SK-N-SH (cell line): ENCODE data around the gene ATG3. TPM values are rescaled to one million over a fixed set of nuclear protein-coding genes. Genes with fewer than 3 reads are reported as not detected.

Experiments used
- CTCF ChIA-PET: fragments of 300-600, 350-600 bp; formaldehyde crosslinking; extraction: SDS; loops from one replicate; lab custom pipeline; 2021; lab: Yijun Ruan, JAX
- POLR2A ChIA-PET: fragments of 350-600 bp; sonication (Branson Sonifier 250); formaldehyde crosslinking; extraction: SDS; loops from one replicate; lab custom pipeline; 2020; ENCODE audit warnings: antibody characterized with exemption, inconsistent platforms; lab: Yijun Ruan, JAX
- DNase-seq: peaks from one replicate; pipeline ENCODE4 v3.0.0; 2012
- H2AFZ ChIP-seq: fragments of 200-600 bp; sonication (generic); 2 replicates; pipeline ENCODE4 v1.8.1; 2016; ENCODE audit warnings: antibody characterized with exemption, mild to moderate bottlenecking, low read depth
- H3F3A ChIP-seq: fragments of 200-600 bp; sonication (generic); replicated peaks from 2 replicates; pipeline ENCODE3; 2016; ENCODE audit warnings: antibody characterized with exemption, mild to moderate bottlenecking; ENCODE audit not compliant: insufficient read depth
- H3K27ac ChIP-seq, 2 experiments: fragments of 200-500 bp in 1 of 2; fragments of 200-600 bp in 1 of 2; sonication (Bioruptor generic) in 1 of 2; sonication (generic), shearing (Covaris generic) in 1 of 2; 2 replicates each; pipeline versions ENCODE4 v1.5.1 to v1.6.1; 2014 to 2016; ENCODE audit warnings: low read depth in 2 of 2, inconsistent platforms in 1 of 2, low read length in 1 of 2, mild to moderate bottlenecking in 1 of 2, mixed read lengths in 1 of 2
- H3K27me3 ChIP-seq: fragments of 200-600 bp; sonication (generic), shearing (Covaris generic); 2 replicates; pipeline ENCODE4 v1.6.1; 2016; ENCODE audit warnings: mixed run types; ENCODE audit not compliant: insufficient read depth
- H3K36me3 ChIP-seq, 2 experiments: fragments of 200-500 bp in 1 of 2; fragments of 200-600 bp in 1 of 2; sonication (Bioruptor generic) in 1 of 2; sonication (generic) in 1 of 2; replicated peaks in 1 of 2; 2 replicates each; pipeline versions ENCODE3 to v1.5.1; 2014 to 2016; ENCODE audit warnings: low read length in 1 of 2, mild to moderate bottlenecking in 1 of 2; ENCODE audit not compliant: insufficient read depth in 2 of 2, control insufficient read depth in 1 of 2
- H3K4me1 ChIP-seq, 2 experiments: fragments of 200-500 bp in 1 of 2; fragments of 200-600 bp in 1 of 2; sonication (Bioruptor generic) in 1 of 2; sonication (generic), shearing (Covaris generic) in 1 of 2; 2 replicates each; pipeline versions ENCODE4 v1.5.1 to v1.6.1; 2014 to 2016; ENCODE audit warnings: low read depth in 1 of 2, low read length in 1 of 2, mixed run types in 1 of 2; ENCODE audit not compliant: insufficient read depth in 2 of 2, control insufficient read depth in 1 of 2
- H3K4me2 ChIP-seq: fragments of 200-600 bp; sonication (generic), shearing (Covaris generic); 2 replicates; pipeline ENCODE4 v1.6.1; 2017; ENCODE audit warnings: mixed run types
- H3K4me3 ChIP-seq, 2 experiments: fragments of 200-500 bp in 1 of 2; fragments of 200-600 bp in 1 of 2; sonication (Bioruptor generic) in 1 of 2; sonication (generic), shearing (Covaris generic) in 1 of 2; 2 replicates each; pipeline versions ENCODE4 v1.5.1 to v1.8.1; 2014 to 2016; ENCODE audit warnings: low read depth in 2 of 2, inconsistent platforms in 1 of 2, low read length in 1 of 2, mild to moderate bottlenecking in 1 of 2, mixed read lengths in 1 of 2, moderate library complexity in 1 of 2
- H3K79me2 ChIP-seq: fragments of 200-600 bp; sonication (generic); 2 replicates; pipeline ENCODE4 v1.8.1; 2017; ENCODE audit warnings: mild to moderate bottlenecking; ENCODE audit not compliant: insufficient read depth
- H3K9ac ChIP-seq: fragments of 200-600 bp; sonication (generic); 2 replicates; pipeline ENCODE4 v1.6.1; 2017; ENCODE audit warnings: mixed run types
- H3K9me2 ChIP-seq: fragments of 200-600 bp; sonication (generic); 2 replicates; pipeline ENCODE4 v1.6.1; 2017; ENCODE audit warnings: mixed run types
- H3K9me3 ChIP-seq: fragments of 200-600 bp; sonication (generic); 2 replicates; pipeline ENCODE4 v1.6.1; 2017; ENCODE audit warnings: mixed run types, mild to moderate bottlenecking, moderate library complexity
- H4K20me1 ChIP-seq: fragments of 200-600 bp; sonication (generic); 2 replicates; pipeline ENCODE4 v1.6.1; 2017; ENCODE audit warnings: mild to moderate bottlenecking, mixed run types; ENCODE audit not compliant: insufficient read depth
- ELF1 ChIP-seq: IDR thresholded peaks from 2 replicates; pipeline ENCODE4 v1.4.0; 2012
- EP300 ChIP-seq, 2 experiments: IDR thresholded peaks; 2 replicates each; pipeline versions ENCODE4 v1.4.0 to v1.6.1; 2012; ENCODE audit warnings: borderline replicate concordance in 1 of 2, low read depth in 1 of 2, low read length in 1 of 2
- FOSL2 ChIP-seq: IDR thresholded peaks from 2 replicates; pipeline ENCODE4 v1.4.0; 2012; ENCODE audit warnings: low read depth, mild to moderate bottlenecking, moderate library complexity, borderline replicate concordance
- FOXM1 ChIP-seq: IDR thresholded peaks from 2 replicates; pipeline ENCODE4 v1.4.0; 2012; ENCODE audit warnings: low read depth, mild to moderate bottlenecking
- GABPA ChIP-seq: IDR thresholded peaks from 2 replicates; pipeline ENCODE4 v1.4.0; 2012; ENCODE audit warnings: low read depth, mild to moderate bottlenecking
- IRF3 ChIP-seq: fragments of 150-350 bp; IDR thresholded peaks from 2 replicates; pipeline ENCODE4 v1.6.1; 2016; ENCODE audit warnings: mild to moderate bottlenecking, low read depth, low read length
- JUND ChIP-seq: IDR thresholded peaks from 2 replicates; pipeline ENCODE4 v1.4.0; 2012
- NFIC ChIP-seq: IDR thresholded peaks from 2 replicates; pipeline ENCODE4 v1.4.0; 2012; ENCODE audit warnings: borderline replicate concordance
- POLR2AphosphoS5 ChIP-seq: IDR thresholded peaks from 2 replicates; pipeline ENCODE4 v1.6.1; 2012; ENCODE audit warnings: low read depth, low read length
- RAD21 ChIP-seq: IDR thresholded peaks from 2 replicates; pipeline ENCODE4 v1.6.1; 2012; ENCODE audit warnings: mild to moderate bottlenecking, low read length
- RCOR1 ChIP-seq: fragments of 150-350 bp; IDR thresholded peaks from 2 replicates; pipeline ENCODE4 v1.6.1; 2017; ENCODE audit warnings: antibody characterized with exemption, low read length
- REST ChIP-seq: IDR thresholded peaks from 2 replicates; pipeline ENCODE4 v1.6.1; 2012; ENCODE audit warnings: mild to moderate bottlenecking, low read depth, low read length, moderate library complexity
- RFX5 ChIP-seq: IDR thresholded peaks from 2 replicates; pipeline ENCODE4 v1.6.1; 2012; ENCODE audit warnings: mild to moderate bottlenecking, improper control_type of control experiment, low read length
- SIN3A ChIP-seq: IDR thresholded peaks from 2 replicates; pipeline ENCODE4 v1.6.1; 2012; ENCODE audit warnings: low read depth, mild to moderate bottlenecking, low read length, moderate library complexity, borderline replicate concordance
- SMC3 ChIP-seq: IDR thresholded peaks from 2 replicates; pipeline ENCODE4 v1.6.1; 2012; ENCODE audit warnings: low read depth, low read length, improper control_type of control experiment
- TAF1 ChIP-seq: IDR thresholded peaks from 2 replicates; pipeline ENCODE4 v1.6.1; 2012; ENCODE audit warnings: low read depth, mild to moderate bottlenecking, low read length, moderate library complexity, borderline replicate concordance
- TEAD4 ChIP-seq: IDR thresholded peaks from 2 replicates; pipeline ENCODE4 v1.4.0; 2012; ENCODE audit warnings: mild to moderate bottlenecking, borderline replicate concordance; ENCODE audit not compliant: insufficient read depth
- USF1 ChIP-seq: IDR thresholded peaks from 2 replicates; pipeline ENCODE4 v1.4.0; 2012; ENCODE audit warnings: low read depth, borderline replicate concordance
- USF2 ChIP-seq: fragments of 150-350 bp; IDR thresholded peaks from 2 replicates; pipeline ENCODE4 v1.6.1; 2017; ENCODE audit warnings: antibody characterized with exemption, low read length, low read depth, borderline replicate concordance
- WGBS: methylation state at CpG from one replicate; pipeline ENCODE4 v1.1.6; 2017; ENCODE audit warnings: low lambda C conversion rate; 5-methylcytosine and 5-hydroxymethylcytosine counted together
- polyA plus RNA-seq, 3 experiments: library from polyadenylated mRNA; depleted of rRNA; stranded (reverse); fragments of >200 nt; gene quantifications; 2 replicates each; pipeline ENCODE4 v1.2.3, GENCODE V29; 2012

ATG3 gene
- polyA plus RNA-seq, 1 of the 3 experiments (the other 2 are of a cell fraction): 38.8 TPM

GRCh38 chr3:112585782-112586181 is 24.0 kb upstream of the ATG3 start:
- Histone ChIP-seq H3K4me3 (no peak overlapping the region), H3F3A (peaks cover 3% of the 10 kb centered on the region), H3K36me3 (peaks cover 37 to 49% of the 10 kb centered on the region in 2 experiments), H4K20me1 (no peaks in the 10 kb centered on the region), H3K79me2 (no peaks in the 10 kb centered on the region), H3K27me3 (no peaks in the 10 kb centered on the region), H3K27ac (no peak overlapping the region)
- ChIA-PET CTCF (interaction anchor here (0.9 to 1.1 kb wide), 2 partner anchors 7 to 450 kb away, joined by 3 to 4 read pairs; no protein-coding TSS in a partner anchor), POLR2A (no interaction called here)
- no peak for DNase-seq
- no peak for TF ChIP-seq FOSL2
- no peak for TF ChIP-seq SIN3A
- no peak for TF ChIP-seq USF2
- no peak for TF ChIP-seq JUND
- no peak for TF ChIP-seq TEAD4
- no peak for TF ChIP-seq SMC3
- TF ChIP-seq ELF1: no peak
- TF ChIP-seq NFIC: no peak
- TF ChIP-seq TAF1: no peak
- TF ChIP-seq EP300 (IDR thresholded peaks at IDR 0.05; ENCODE audit: borderline replicate concordance in 1 of 2, low read depth in 1 of 2, low read length in 1 of 2): no peak
- TF ChIP-seq RCOR1: no peak
- no peak for TF ChIP-seq FOXM1
- TF ChIP-seq GABPA: no peak
- no peak for TF ChIP-seq RAD21
- no peak for TF ChIP-seq POLR2AphosphoS5
- TF ChIP-seq, all 33 proteins: peak for 0
- no peaks in the 10 kb centered on the region for H3K4me1 ChIP-seq
- no peak overlapping the region for H3K9ac ChIP-seq
- no peaks in the 10 kb centered on the region for H3K9me3 ChIP-seq
- no peak overlapping the region for H3K4me2 ChIP-seq
- H3K9me2 ChIP-seq: no peaks in the 10 kb centered on the region
- no peak overlapping the region for H2AFZ ChIP-seq

- H3K4me3 ChIP-seq: no peak overlapping the region
- H3K9ac ChIP-seq: no peak overlapping the region
- ChIA-PET POLR2A (no interaction called here), CTCF (interaction anchor here (0.8 to 3.0 kb wide), 27 partner anchors 10 to 1044 kb away, joined by 3 to 38 read pairs (median 7); partner anchors contain the start of genes ATG3, CCDC80, GTPBP8 and SLC35A5)
- H3K4me2 ChIP-seq: no peak overlapping the region
- H3K27ac ChIP-seq: no peak overlapping the region
- TF ChIP-seq USF1 (no peak), IRF3 (no peak), REST (no peak), RFX5 (no peak), FOXM1 (no peak)
- H3F3A ChIP-seq: peaks cover 3% of the 10 kb centered on the region
- H4K20me1 ChIP-seq: no peaks in the 10 kb centered on the region
- H3K9me3 ChIP-seq: no peaks in the 10 kb centered on the region
- H3K79me2 ChIP-seq: no peaks in the 10 kb centered on the region
- DNase-seq: no peak
- no peaks in the 10 kb centered on the region for H3K4me1 ChIP-seq
- WGBS: 71% methylated on average over 3 of the region's 3 CpGs
- no peak overlapping the region for H2AFZ ChIP-seq
- H3K27me3 ChIP-seq: no peaks in the 10 kb centered on the region
- H3K36me3 ChIP-seq: peaks cover 43 to 71% of the 10 kb centered on the region in 2 experiments
- H3K9me2 ChIP-seq: no peaks in the 10 kb centered on the region
Observed at GRCh38 chr3:112583105-112583504, 21.3 kb upstream of the ATG3 start.
